GM21786 (cell line): ENCODE measurements around the gene SLC16A5.
"Not testable (repeated sequence)": the region's sequence is repeated elsewhere in the genome, so short reads cannot be mapped to it uniquely, and the experiment has no call there.

ENCODE experiments used
- ATAC-seq: cut with Tn5 transposase; IDR thresholded peaks from one replicate; pipeline ENCODE4 v1.9.1; 2021; ENCODE audit not compliant: unreplicated experiment

The SLC16A5 gene

DNA sequence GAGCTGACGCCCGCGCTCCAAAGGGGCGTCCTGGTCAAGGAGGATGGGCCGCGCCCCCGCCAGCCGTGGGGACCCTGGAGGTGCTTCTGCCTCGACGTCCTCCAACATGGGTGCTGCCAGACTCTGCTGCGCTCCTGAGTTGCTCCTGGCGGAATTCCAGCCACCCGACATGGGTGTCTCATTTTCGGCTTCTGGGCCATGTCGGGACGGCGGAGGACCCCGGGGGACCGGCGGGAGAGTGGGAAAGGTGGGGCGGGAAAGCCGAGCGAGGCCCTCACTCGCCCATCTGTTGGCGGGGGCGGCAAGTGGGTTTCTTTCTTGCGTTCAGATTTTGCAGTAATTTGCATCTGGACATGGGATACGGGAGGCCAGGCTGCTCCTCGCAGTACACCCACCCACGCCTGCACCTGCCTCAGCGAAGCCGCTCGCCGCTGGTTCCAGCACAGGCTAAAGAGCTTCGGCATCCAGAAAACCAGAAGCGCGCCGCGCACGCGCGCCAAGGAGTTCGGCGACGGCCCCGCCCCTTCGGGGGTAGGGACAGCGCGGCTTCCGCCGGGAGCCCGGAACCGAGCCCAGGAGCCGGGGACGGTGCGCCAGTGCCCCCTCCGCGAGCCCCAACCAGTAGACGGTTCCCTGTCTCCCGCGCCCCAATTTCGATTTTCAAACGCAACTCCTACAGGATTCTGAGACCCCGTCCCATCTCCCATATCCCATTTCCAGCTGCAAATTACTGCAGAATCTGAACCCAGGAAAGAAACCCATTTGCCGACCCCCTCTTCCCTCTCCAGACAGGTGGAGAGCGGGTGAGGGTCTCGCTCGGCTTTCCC, 21.9 kb downstream of the SLC16A5 start, which contains the start of gene ARMC7:
Gene ARMC7, plus strand, starts transcription at position 563 of the 827 bp plus-strand sequence. CDS start 320 bp downstream, outside the sequence.
- peak; percentile 52 for ATAC-seq

DNA sequence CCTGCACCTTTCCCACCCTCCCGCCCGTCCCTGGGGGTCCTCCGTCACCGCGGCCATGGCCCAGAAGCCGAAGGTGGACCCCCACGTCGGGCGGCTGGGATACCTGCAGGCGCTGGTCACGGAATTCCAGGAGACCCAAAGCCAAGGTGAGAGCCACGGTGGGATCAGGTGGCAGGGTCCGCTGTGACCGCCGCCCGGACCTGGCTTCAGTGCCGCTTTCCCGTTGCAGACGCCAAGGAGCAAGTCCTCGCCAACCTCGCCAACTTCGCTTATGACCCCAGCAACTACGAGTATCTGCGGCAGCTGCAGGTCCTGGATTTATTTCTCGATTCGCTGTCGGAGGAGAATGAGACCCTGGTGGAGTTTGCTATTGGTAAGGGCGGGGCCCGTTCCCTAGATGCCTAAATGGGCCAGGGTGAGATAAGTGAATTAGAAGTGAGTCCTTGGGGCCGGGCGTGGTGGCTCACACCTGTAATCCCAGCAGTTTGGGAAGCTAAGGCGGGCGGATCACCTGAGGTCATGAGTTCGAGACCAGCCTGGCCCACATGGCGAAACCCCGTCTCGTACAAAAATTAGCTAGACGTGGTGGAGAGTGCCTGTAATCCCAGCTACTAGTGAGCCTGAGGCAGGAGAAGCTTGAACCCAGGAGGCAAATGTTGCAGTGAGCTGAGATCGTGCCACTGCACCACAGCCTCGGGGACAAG, 22.6 kb downstream of the SLC16A5 start:
- ATAC-seq: no peak

DNA sequence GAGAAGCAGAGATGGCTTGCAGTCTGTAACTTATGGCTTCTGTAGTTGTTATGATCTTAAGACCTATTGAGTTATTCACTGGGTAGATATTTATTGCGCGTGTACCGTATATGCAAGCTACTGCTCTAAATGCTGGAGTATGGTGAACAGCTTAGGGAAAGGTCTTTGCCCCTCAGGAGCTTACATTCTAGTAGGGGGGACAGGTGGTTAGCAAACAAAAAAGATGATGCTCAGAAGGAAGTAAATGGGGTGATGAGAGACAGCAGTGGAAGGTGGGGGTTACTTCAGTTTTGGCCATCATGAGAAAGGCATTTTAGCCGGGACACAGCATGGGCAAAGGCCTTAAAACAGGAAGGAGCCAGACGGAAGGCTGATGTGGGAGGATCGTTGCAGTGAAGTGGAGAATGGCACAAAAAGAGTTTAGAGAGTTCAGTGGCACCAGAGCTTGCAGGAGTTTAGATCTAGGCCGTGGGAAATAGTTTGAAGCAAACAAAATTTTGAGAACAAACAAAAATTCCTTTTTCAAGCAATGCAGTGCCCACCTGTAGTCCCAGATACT, 24.1 kb downstream of the SLC16A5 start:
- ATAC-seq: no peak

DNA sequence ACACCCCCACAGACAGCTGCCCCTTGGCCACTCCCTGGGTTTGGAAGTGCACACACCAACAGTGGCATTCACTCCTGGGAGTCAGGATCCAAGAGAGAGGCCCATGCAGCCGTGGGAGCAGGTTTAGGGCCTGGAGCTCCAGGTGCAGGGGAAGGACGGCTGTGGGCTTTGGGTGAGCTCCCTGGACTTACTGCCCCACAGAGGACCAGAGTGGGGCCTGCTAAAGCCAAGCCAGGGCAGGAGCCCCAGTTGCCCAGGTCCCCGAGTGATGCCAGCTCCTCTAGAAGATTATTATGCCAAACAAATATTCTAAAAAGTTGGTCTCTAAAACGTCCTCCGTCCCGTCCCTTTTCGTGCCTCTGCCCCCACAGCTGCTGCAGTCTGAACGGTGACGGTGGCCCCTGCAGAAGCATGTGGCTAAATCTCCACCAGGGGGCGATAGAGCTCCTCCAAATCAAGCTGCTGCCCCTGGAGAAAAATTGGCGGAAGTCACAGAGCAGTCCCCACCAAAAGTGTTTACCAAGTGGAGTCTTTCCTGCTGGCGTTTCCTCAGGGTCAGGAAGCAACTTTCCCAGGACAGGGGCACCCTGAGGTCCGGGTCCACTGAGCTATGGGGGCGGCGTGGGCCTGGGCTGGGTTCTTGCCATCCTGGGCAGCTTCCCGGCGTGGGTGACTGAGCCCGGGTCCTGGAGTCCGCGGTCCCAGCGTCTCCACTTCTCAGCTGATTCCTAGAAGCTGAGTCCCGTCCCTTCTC, 26.2 kb downstream of the SLC16A5 start:
- peak; percentile 47 for ATAC-seq

DNA sequence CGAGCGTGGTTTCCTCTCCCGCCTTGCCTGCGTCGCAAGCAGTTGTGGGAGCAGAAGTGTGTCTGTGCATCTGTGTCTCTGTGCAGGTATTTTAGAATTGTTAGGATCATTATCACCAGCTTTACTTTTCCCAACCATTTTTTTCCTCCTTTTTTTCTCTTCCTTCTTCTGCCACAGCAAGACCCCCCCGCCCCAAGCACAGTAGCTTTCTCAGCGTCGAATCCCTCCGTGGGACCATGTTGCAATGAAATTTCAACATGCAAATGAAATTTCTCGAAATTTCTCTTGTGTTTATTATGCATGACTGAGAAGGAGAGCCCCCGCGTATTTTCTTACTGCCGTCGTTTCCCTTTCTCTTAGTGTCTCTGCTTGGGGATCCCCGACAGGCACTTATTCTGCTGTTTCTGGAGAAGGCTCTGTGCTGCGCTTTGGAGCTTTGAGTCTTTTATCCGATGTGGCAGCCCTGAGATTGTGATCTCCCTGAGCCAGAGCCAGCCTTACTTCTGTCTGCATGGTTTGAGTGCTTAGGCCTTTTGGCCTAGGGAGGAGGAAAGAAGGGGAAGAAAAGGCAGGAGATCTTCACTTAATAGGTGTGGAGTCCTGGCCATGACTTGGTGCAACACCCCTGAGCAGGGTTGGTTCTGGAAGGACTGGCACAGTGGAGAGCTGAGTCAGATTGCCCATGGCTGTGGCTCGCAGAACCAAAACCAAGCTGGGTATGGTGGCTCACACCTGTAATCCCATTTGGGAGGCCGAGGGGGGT, 27.0 kb downstream of the SLC16A5 start:
- no peak for ATAC-seq

DNA sequence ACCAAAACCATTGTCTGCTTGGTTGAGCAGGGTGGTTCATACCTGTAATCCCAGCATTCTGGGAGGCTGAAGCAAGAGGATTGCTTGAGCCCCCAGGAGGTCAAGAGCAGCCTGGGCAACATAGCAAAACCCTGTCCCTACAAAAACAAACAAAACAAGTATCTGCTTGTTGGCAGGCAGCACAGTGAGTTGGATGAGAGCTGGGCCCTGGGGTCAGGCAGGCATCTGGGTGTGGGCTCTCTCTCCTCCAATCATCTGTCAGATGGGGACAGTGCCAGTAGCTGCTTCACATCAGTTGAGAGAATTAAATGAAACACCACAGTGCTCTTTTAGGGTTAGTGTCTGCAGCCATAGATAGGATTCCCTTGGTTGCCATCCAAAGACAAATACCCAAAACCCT, 27.8 kb downstream of the SLC16A5 start:
- ATAC-seq: no peak

DNA sequence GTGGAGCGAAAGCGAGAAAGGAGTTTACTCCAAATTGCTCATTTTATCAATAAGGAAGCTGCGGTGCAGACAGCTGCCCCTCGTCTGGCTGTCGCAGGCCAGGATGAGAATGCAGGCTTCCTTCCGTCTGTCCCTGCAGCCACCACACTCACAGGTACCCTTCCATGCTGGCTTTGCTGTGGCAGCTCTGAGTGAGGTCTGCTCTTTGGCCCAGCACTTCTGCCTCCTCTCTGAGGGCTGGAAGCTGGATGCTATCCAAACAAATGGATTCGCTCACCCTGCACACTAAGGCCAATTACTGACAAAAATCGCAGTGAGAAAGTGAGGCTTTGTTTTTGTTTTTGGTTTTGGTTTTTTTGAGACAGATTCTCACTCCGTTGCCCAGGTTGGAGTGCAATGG, 29.0 kb downstream of the SLC16A5 start:
- ATAC-seq: no peak

DNA sequence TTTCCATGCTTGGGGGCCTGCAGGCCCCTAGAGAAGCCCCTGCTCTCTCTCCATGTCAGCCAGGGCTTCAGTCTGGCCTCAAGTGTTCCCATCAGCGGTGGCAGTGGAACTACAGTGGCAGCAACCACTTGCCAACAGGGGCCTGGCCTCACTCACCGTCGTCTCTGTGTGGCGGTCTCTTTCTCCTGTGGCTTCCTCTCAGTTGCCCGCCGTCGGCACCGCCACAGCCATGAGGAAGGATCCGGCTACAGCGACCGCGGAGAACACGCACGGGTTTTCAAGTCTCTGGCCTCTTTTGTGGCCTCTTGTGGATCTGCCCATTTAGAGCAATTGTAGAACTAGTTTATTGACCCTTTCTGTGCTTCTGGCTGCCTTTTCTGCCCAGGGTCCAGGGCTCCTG, 30.6 kb downstream of the SLC16A5 start:
- no peak for ATAC-seq

DNA sequence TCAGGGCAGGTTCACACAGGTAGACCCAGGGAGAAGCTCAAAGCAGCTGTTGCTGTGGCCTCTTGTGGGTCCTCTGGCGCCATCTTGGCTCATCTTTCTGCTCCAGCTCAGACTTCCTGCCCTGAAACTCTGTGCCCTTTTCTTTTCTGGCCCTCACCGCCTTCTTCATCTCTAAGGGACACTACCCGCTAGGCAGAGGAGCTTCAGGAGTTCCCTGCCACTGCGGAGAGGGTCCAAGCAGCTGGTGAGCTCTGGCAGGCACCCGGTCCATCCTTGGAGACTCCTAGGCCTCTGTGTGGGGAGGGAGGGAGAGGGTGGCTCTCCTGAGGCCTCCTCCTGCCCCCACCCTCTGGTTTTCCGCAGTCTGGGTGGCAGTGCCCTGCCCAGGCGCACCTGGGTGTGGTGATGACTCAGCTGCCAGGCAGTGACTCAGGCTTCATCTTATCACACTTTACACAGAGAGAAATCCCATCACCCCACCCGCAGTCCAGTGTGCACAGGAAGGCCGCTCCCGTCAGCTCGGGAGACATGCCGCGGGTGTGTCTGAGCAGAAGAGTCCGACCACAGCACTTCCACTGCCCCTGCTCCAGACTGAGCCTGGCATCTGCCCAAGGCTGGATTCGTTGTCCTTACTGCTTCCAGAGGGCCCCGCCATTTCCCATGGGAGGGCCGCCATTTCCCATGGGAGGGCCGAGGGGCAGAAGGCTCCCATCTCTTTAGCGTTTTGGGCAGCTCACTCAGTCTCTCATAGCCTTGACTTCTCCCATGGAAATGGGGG, 36.5 kb downstream of the SLC16A5 start:
- ATAC-seq: no peak

DNA sequence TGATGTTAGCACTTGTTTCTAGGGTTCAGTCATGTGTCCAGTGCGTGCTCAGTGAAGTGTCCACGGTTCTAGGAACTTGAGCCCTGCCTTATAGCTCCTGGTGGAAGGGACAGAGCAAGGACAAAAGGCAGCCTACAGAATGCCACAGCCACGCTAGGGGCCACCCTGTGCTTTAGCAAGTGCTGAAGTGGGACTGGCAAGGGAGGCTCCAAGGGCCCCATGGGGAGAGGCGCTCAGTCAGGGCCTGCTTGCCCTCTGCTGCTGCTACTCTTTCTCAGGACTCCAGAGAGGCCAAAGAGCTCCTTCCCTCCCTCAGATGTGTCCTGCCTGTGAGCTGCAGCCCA, 37.0 kb downstream of the SLC16A5 start:
- no peak for ATAC-seq

DNA sequence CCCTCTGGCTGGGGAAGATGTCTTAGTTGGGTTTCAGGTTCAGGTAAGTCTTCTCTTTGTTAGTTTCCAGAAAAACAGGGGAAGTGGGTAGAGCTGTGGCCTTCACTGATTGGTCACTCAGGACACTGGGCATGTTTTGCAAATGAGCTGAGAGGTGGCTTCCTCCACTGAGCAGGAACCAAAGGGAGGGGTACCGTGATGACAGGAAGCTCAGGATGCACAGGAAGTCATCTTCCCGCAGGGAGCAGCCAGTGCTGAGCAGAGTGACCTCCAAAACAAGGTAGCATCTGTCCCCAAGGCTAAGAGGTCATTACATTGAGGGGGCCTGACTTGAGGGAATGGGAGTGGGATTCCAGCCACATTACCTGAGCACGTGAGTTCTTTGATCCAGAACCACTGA, 38.2 kb downstream of the SLC16A5 start:
- no peak for ATAC-seq

DNA sequence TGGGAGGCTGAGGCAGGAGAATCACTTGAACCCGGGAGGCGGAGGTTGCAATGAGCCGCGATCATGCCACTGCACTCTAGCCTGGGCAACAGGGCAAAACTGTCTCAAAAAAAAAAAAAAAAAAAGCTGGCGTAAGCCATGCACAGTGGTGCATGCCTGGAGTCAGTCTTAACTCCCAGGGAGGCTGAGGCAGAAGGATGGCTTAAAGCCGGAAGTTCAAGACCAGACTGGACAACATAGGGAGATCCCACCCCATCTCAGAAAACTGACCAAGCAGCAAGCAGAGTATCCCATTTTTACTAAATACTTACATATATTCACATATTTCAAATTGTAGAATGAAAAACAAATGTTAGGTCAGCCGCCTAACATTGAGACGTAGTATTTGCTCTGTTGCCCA, 39.2 kb downstream of the SLC16A5 start:
- ATAC-seq: no peak

DNA sequence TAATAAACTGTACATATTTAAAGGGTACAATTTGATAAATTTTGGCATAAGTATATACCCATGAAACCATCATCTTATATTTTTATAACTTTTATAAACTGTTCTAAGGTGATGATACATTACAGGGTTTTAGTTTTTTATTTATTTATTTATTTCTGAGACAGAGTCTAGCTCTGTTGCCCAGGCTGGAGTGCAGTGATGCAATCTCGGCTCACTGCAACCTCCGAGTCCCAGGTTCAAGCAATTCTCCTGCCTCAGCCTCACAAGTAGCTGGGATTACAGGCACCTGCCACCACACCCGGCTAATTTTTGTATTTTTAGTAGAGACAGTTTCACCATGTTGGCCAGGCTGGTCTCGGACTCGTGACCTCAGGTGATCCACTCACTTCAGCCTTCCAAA, 40.2 kb downstream of the SLC16A5 start:
- not testable (repeated sequence) for ATAC-seq

DNA sequence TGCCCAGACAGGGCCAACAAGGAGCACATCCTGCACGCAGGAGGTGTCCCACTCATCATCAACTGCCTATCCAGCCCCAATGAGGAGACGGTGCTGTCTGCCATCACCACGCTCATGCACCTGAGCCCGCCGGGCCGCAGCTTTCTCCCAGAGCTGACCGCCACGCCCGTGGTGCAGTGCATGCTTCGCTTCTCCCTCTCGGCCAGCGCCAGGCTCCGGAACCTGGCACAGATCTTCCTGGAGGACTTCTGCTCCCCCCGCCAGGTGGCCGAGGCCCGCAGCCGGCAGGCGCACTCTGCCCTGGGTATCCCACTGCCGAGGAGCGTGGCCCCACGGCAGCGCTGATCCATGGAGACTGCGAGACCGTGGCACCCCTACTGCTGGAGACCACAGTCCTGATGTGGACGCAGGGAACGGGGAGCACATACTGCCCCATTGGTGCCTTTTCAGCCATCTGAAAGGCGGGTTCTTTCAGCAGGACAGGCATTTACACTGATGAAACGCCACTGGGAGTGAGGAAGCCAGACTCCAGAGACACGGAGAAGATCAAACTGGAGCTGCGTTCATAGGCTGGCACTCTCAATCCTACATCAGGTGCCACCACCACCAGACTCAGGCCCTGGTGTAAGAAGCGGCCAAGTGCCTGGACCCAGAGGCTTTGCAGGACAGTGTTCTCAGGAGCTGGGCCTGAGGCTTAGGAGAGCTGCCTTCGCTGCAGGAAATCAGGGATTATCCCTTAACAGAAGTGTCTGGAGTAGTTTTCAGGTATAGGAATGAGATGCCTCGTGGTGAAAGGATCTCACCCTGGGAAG, 41.1 kb downstream of the SLC16A5 start:
- no peak for ATAC-seq

DNA sequence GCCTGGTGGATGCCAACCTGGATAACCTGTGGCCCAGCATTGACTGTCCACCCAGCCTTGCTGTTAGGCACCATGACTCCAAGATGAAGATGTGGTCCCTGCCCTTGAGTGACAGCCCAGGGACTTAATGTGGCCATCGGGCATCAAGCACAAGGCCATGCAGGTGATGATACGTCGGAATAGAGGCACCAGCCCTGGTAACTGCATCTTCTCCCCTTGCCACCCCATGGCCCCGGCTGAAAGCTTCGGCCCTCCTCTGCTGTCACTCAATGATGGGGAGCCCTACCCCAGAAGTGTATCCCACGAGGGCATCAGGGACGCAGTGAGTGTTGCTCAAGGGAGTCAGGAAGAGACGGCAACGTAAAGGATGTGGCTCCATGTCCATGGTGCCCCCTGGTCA, 41.8 kb downstream of the SLC16A5 start:
- ATAC-seq: no peak

DNA sequence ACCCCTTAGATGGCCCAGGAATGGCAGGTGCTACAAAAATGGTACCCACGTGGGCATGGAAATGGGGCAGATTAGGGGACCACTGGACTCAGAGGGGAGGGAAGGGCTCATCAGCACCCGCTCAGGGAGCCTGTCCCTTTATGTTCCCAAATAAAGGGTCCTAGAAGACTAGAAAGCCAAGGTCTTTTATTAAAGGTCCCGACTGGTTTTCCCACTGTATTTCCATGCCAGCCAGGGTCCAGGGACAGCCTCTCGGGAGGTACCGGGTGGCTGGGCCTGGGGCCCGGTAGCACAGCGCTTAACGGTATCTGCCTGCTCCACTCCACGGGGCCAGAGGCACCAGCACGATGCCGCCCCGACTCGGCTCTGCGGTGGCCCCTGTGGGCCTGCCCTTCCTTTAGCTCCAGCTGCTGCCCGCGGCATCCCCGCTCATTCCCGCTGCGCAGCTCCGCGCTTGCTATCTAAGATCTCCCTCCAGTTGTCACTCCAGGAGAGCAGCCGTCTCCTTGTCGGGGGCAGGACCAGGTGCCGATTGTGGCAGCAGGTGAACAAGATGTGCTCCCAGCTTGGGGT, 42.4 kb downstream of the SLC16A5 start:
- no peak for ATAC-seq

DNA sequence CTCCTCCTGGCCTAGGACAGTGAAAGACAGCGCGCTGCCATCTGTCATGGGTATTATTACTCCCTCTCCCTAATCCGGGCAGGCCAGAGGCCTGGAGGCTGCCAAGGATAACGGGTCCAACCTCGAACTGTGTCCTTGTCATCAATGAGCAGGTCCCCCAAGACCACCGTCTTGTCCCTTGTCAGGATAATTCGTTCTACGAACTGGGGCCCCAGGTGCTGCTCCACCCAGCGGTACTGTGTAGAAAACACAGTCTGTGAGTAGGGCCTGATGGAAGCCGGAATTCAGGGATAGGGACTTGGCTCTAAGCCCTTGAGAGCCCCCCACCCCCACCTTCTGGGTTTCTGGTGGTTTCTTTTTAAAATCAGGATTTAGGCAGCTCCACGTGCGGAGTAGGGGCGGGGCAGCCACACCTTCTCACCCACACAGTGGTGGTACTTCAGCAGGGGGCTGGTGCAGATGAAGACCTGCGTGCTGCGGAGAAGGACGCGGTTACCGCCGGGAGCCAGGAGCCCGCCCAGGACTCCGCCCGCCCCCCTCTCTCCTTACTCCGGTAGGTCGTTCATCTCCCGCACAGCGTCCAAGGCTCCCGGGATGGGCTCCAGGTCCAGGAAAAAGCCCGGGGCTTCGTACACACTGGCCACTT, 43.0 kb downstream of the SLC16A5 start:
- no peak for ATAC-seq

DNA sequence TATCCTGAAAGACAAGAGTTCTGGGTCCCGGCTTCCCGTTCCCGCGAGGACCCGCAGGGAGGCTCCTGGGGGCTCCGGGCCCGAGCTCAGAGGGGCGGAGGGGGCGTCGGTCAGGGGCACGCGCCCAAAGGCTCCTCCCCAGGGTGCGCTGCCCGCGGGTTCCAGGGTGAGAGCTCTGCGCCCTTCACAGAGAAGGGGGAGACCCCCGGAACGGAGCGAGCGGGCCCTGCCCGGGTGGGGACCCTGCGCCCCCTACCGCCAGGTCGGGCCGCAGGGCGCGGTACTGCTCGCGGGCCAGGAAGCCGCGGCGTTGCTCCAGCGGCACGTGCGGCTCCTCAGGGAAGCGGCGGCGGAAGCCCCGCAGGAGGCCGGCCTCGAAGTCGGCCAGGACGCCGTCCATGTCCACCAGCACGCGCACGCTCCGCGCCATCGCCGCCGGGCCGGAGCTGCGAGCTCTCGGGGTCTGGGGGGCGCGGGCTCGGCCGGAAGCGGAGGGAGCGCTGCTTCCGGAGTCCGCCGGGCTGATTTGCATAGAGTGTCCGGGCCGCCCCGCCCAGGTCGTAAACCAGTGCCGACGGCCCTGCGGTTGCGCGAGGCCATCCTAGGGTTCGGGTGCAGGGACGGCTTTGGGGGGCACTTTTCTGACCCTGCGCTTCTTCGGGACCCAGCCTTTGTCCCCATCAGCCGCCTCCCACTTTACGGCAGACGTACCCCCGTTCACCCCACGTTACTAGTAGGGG, 43.7 kb downstream of the SLC16A5 start, which contains the start of gene NT5C:
Gene NT5C, minus strand, starts transcription at position 465 of the 740 bp plus-strand sequence. Its CDS starts 35 bp downstream, at position 430.
- peak; percentile 78 for ATAC-seq
